ENCODE data around the gene MICAL2.

- TF ChIP-seq CTCF (IDR thresholded peaks at IDR 0.05; ENCODE audit: low read depth, low read length) (no peak), EZH2phosphoT487 (IDR thresholded peaks at IDR 0.05; ENCODE audit: low read depth) (no peak)
Measured at GRCh38 chr11:12233602-12233925, 123.2 kb downstream of the MICAL2 start.
